GM18499 (cell line): ENCODE measurements around the gene AMOTL2.

Experiments
- ATAC-seq: cut with Tn5 transposase; IDR thresholded peaks from one replicate; pipeline ENCODE4 v1.9.1; 2021; ENCODE audit warnings: moderate number of reproducible peaks; ENCODE audit not compliant: insufficient read depth, unreplicated experiment

Gene AMOTL2

GRCh38 chr3:134381076-134381475 lies 6.8 kb upstream of the AMOTL2 start:
- no peak for ATAC-seq

GRCh38 chr3:134380249-134380648 lies 6.0 kb upstream of the AMOTL2 start:
- ATAC-seq: no peak

- no peak for ATAC-seq
Measured at GRCh38 chr3:134378818-134379217, 4.6 kb upstream of the AMOTL2 start.

GRCh38 chr3:134378384-134378783 lies 4.1 kb upstream of the AMOTL2 start:
- no peak for ATAC-seq

DNA sequence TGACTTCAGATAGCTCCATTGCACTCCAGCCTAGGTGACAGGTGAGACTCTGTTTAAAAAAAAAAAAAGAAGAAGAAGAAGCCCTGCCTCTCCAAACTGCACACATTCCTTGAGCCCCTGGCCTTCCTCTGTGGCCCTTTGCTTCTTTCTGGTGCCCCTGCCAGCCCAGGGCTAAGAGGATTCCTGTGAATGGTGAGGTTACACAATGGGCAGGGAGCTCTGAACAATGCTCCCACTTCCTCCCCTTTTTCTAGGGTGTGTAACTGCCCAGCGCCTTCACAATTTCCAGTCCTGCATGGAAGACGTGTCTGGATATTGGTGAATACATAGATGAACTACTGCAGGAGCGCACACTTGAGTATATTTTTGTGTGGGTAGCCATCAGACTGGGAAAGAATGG lies 3.6 kb upstream of the AMOTL2 start:
- no peak for ATAC-seq

GRCh38 chr3:134376786-134377426 lies 2.7 kb upstream of the AMOTL2 start:
- ATAC-seq: no peak

DNA sequence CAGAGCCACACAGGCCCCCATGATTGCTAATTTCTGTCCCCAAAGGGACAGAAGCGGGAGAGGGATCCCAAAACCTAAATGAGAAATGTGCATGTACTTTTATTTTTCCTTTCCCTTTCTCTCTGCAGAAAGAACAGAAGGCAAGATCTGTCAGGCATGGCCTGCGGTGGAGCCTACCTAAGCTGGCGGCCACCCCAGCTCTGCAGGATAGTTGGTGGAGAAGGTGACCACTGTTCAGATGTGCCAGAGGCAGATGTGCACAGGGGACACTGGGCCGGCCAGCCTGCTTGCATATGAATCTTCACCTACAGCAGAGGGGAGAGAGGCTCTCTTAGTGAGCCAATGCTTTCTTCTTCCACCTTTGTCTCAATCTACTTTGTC lies 2.1 kb upstream of the AMOTL2 start:
- ATAC-seq: no peak

DNA sequence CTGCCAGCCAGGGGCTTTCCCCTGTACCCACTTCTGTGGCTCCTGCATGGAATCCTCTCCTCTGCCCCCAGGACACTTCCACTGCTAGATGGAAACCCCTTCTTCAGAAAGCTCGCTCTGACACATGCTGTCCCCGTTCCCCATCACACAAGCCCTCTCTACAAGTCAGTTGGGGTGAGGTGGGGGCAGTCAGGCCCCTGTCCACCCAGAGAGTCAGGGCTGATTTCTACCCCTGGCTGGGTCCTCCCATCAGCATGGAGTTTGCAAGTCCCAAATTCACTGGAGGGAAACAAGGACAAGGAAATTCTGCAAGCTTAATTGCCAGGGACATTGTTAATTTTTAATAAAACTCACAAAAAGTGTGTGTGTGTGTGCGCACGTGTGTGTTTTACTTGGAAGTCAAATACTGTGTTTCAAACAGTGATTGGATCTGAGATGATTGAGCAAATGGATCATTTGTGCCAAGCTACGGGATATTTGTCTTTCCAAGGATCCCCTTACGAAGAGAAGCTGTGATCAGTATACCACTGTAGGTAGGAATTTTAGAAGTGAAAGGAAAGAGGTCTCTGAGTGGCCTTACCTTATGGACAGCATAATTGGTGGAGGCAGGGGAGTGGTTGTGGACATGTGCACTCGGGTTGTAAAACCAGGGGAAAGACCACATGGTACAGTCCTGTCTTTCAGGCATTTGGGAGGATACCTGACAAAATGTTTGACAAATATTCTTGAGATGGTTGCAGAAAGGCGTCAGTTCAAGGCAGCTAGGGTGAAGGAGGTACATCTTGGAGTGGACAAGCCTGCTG lies 1.5 kb upstream of the AMOTL2 start:
- ATAC-seq: no peak

DNA sequence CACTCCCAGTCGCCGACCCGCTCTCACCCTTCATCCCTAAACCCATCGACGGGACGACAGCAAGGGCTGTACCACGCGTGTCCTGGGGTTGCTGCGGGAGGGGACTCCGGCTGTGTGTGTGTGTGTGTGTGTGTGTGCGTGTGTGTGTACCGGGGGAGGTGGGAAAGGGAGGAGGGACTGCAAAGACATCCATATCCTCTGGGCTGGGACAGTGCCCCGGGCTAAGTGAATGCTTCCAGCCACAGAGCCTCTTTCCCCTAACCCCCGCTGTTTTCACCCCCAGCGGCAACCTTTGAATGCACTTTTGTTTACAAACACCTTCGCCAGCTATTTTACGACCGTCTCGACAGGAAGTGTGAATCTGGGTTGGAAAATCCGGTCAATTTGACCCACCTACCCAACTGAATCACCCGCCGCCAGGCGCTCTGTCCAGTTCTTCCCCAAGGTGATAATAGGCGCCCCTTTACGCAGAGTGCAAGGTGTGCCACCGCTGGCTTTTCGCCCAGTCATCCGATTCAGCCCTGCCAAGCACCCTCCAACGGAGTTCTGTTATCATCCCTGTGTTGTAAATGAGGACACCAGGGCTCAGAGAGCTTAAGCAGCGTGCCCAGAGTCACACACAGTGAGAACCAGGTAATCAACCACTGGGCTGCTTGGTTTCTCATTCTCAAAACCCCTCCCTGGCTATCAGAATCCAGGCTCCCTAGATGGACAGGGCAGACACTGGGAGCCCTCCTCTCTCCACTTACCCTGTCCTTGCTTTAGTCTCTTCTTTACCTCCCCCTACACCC lies 739 bp upstream of the AMOTL2 start:
- ATAC-seq: no peak

DNA sequence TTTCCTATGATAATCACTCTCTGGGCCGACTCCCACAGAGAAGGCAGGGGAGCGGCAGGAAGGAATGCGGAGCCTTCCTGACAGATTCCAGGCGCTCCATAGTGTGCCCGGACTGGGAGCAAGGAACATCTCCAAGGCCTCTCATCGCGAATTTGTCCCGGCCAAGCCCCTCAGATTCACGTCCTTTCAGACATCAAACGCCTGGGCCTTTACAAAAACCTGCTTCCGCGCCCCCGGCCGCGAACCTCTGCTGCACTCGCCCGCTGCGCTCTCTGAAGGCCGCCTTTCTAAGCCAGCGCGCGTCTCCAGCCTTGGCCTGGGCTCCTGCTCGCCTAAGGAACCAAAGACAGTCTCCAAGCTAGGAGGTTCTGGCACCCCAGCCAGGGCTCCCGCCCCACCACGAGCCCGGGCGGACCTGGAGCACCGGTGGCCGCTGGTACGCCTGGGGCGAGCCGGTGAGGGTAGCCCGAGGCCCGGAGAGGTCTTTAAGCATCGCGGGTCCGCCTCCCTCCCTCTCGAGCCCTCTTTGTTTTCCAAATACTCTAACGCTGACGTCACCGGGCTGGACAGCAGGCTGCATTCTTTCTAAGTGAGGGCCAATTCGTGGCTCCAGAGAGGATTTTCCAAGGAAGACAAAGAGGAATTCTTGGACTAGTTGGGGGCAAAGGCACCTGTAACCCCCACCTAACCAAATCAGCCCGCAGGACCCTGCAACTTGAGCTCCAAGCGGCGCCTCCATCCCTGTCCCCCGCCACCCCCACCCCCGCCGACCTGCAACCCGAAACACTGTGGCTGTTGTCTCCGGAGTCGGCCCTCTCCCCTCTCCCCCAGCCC lies 759 bp downstream of the AMOTL2 start:
- ATAC-seq: no peak

- no peak for ATAC-seq
Measured at GRCh38 chr3:134372396-134373270, 1.6 kb downstream of the AMOTL2 start.

DNA sequence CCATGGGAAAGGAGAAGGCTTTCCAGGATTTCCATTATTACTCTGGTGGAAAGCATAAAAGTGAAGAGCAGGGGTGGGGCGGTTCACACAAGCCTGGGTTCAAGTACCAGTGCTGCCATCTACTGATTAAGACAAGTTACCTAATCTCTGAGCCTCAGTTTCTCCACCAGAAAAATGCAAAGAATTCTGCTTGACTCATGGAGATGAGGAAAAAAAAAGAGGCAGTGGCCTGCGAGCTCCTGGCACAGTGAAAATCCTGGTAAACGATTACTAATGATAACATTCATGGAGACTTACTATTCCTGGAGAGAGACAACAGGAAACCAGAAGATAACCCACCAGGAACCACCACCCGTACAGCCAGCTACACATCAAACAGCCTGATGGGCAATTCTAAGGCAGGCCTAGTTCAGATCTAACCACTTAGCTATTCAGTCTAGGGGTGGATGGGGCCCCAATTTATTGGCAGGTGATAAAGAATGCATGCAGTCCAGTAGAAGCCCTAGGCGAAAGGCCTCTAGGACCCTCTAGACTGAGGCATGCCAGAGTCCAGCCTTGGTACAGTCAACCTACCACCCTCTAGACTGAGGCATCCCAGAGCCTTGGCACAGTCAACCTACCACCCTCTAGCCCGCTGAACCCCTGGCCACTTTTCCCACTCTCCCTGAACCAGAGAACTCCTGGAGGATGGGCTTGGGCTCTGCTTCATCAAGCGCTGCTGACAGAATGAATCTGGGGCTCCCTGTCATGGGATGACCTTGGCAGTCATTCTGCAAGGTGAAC lies 2.5 kb downstream of the AMOTL2 start:
- ATAC-seq: no peak

DNA sequence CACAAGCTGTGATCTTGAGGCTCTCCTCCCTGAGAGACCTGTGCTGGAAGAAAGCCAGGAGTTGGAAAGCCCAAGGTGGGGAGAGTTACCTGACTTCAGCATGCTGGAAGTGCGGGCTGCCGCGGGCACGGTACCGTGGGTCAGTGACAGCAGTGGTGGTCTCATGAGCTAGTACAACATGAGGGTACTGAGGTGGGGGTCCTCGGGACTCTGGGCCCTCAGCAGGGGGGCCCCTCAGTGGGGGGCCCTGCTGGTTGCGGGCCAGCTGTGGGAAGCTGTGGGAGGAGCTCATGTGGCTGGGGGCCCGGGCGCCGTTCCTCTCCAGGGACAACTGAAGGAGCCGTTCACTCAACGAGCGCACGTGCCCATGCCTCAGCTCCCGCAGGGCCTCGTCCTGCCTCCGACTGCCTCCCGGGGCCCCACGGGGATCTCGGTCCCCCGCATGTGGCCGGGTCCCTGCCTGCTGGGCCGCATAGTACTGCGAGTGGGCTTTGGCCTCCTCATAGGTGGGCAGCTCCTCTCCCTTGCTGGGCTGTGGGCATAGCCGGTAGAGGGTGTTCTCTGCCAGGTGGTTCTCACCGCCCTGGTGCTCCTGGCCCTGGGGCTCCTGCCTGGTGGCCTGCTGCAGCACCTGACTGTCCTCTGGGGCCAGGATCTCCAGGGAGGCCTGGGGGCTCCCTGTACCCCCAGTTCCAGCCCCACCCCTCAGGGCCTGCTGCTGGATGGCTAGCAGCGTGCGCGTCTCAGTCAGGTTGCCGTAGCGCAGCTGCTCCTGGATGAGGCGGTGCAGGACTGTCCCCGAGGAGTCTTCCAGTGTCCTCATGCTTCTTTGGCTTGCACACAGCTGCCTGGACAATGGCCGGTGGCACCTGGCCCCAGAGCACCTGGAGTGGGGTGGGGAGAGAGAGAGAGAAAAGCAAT lies 3.4 kb downstream of the AMOTL2 start:
- ATAC-seq: no peak

- ATAC-seq: no peak
Measured at GRCh38 chr3:134369861-134370596, 4.2 kb downstream of the AMOTL2 start.

GRCh38 chr3:134369231-134369741 lies 5.0 kb downstream of the AMOTL2 start:
- no peak for ATAC-seq

DNA sequence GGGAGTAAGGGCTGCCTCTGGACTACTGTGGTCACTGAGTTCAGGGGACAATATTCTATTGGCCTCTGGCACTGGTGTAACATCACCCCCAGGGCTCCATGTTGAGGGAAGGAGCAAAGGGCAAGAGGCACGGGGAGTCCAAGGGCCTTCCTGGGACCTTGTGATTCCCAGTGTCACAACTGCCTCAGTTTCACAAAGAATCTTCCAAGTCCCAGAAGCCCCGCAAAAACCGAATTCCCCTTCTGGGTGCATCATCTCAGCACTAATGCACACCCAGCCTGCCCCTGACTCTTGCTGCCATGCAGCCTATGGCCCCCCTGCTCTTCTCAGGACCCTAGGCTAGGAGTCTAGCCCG lies 5.5 kb downstream of the AMOTL2 start:
- no peak for ATAC-seq
